H1 (cell line): Measurements from ENCODE around the gene ZNF143. TPM values are rescaled to one million over a fixed set of nuclear protein-coding genes. Genes with fewer than 3 reads are reported as not detected.

Source experiments
- CHD7 ChIP-seq: fragments of 300-600 bp; sonication (generic); IDR thresholded peaks from 2 replicates; pipeline ENCODE4 v1.7.1; 2012; ENCODE audit warnings: low read length, moderate library complexity, mild to moderate bottlenecking, inconsistent platforms; ENCODE audit not compliant: insufficient replicate concordance
- E2F6 ChIP-seq: IDR thresholded peaks from 2 replicates; pipeline ENCODE4 v1.6.1; 2012; ENCODE audit warnings: inconsistent platforms
- PHF8 ChIP-seq: fragments of 200-600 bp; sonication (generic); conservative IDR thresholded peaks from 2 replicates; pipeline ENCODE4 v1.7.1; 2012; ENCODE audit warnings: low read depth, mild to moderate bottlenecking, inconsistent platforms, low read length, moderate library complexity
- SP2 ChIP-seq: IDR thresholded peaks from 2 replicates; pipeline ENCODE4 v1.6.1; 2012; ENCODE audit warnings: mild to moderate bottlenecking, low read length, inconsistent platforms
- TBP ChIP-seq: IDR thresholded peaks from 2 replicates; pipeline ENCODE4 v1.6.1; 2011; ENCODE audit warnings: low read depth, low read length, improper control_type of control experiment
- polyA plus RNA-seq, 7 experiments: library from polyadenylated mRNA; depleted of rRNA in 3 of 7; stranded (reverse) in 5 of 7; unstranded in 2 of 7; fragments of >200 nt in 5 of 7; fragments of 200-250 nt in 2 of 7; gene quantifications; 1 replicate in 5 of 7; 2 replicates in 1 of 7; 4 replicates in 1 of 7; pipeline versions ENCODE4 v1.2.1 to v1.2.3, GENCODE V29; 2011 to 2013; ENCODE audit warnings: missing spikeins in 2 of 7, mixed read lengths in 2 of 7
- total RNA-seq: library from RNA; stranded (reverse); fragmentation: NEBNext Ultra II Directional; extraction: Animal tissue kit (Norgen Biotek cat#: 25700); gene quantifications from 2 replicates; pipeline ENCODE4 v1.2.1, GENCODE V29; 2021

Gene ZNF143
- total and polyA plus RNA-seq, 2 of the 8 experiments (the other 6 are each of a cell fraction or from before 2014, with no cell fraction given): 43.0 to 69.2 TPM

GRCh38 chr11:9455722-9456121, 5.1 kb upstream of the ZNF143 start (continued):
- no peak for TF ChIP-seq CHD7
- TF ChIP-seq TBP: no peak
- no peak for TF ChIP-seq SP2
- no peak for TF ChIP-seq E2F6
- TF ChIP-seq PHF8: no peak
